Thyroid gland (tissue), 4 donors: ENCODE data around the gene SELENOF. TPM values are rescaled to one million over a fixed set of nuclear protein-coding genes. Genes with fewer than 3 reads are reported as not detected.

Experiments
- DNase-seq, 2 donors: peaks; one replicate each; pipeline ENCODE4 v3.0.0-alpha.2; 2019
- H3K27ac ChIP-seq, 3 donors: fragments of 200-600 bp; sonication (generic); 1 replicate in 2 of 3; 2 replicates in 1 of 3; pipeline ENCODE4 v1.5.1; 2016 to 2019; ENCODE audit warnings: mild to moderate bottlenecking in 1 of 3, moderate library complexity in 1 of 3
- H3K27me3 ChIP-seq: fragments of 200-600 bp; sonication (generic); one replicate; pipeline ENCODE4 v1.5.1; 2019
- H3K36me3 ChIP-seq, 2 donors: fragments of 200-600 bp; sonication (generic); one replicate each; pipeline ENCODE4 v1.5.1; 2016 to 2019
- H3K4me1 ChIP-seq, 2 donors: fragments of 200-600 bp; sonication (generic); one replicate each; pipeline ENCODE4 v1.5.1; 2017 to 2019
- H3K4me3 ChIP-seq, 3 donors: fragments of 200-600 bp; sonication (generic); replicated peaks in 1 of 3; 1 replicate in 2 of 3; 2 replicates in 1 of 3; pipeline ENCODE4 v1.5.1; 2016; ENCODE audit warnings: mild to moderate bottlenecking in 1 of 3
- H3K9me3 ChIP-seq: fragments of 200-600 bp; sonication (generic); one replicate; pipeline ENCODE4 v1.5.1; 2017
- POLR2A ChIP-seq, 2 donors: fragments of 450-650 bp; IDR thresholded peaks; one replicate each; pipeline ENCODE4 v1.6.1; 2017; ENCODE audit warnings: antibody characterized with exemption in 2 of 2, mild to moderate bottlenecking in 2 of 2, moderate library complexity in 1 of 2
- WGBS, 2 donors: methylation state at CpG; one replicate each; pipeline ENCODE4 v1.1.5; 2017; 5-methylcytosine and 5-hydroxymethylcytosine counted together
- intact Hi-C: fragments of 100-400 bp; cut with DNase I; formaldehyde crosslinking; loops from one replicate; pipeline ENCODE4 v1.15.1; 2023
- total RNA-seq, 4 donors: library from RNA; depleted of rRNA; stranded (reverse); fragments of >200 nt; gene quantifications; one replicate each; pipeline ENCODE4 v1.2.3, GENCODE V29; 2016
- TF ChIP-seq, protein P1 (sequence below), 6 experiments: fragments of 200-600 bp in 3 of 6; fragments of 450-650 bp in 3 of 6; sonication (generic) in 3 of 6; IDR thresholded peaks; one replicate each; pipeline ENCODE4 v1.5.1; 2016 to 2019; ENCODE audit warnings: antibody characterized with exemption in 6 of 6, mild to moderate bottlenecking in 2 of 6, inconsistent platforms in 1 of 6, moderate library complexity in 1 of 6

The SELENOF gene
- total RNA-seq, 4 donors from 2014 or later = 232 to 299 (median 288) TPM

DNA sequence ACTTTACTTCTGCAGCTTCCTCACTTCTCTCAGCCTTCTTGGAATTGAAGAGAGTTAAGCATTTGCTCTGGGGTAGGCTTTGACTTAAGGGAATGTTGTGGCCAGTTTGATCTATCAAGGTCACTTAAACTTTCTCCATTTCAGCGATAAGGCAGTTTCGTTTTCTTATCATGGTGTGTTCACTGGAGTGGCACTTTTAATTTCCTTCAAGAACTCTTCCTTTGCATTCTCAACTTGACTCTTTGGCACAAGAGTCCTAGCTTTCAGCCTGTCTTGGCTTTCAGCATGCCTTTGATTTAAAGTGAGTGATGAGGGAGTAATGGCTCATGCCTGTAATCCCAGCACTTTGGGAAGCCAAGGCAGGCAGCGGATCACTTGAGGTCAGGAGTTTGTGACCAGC, 39.2 kb upstream of the SELENOF start:
- TF ChIP-seq, protein P1, sequence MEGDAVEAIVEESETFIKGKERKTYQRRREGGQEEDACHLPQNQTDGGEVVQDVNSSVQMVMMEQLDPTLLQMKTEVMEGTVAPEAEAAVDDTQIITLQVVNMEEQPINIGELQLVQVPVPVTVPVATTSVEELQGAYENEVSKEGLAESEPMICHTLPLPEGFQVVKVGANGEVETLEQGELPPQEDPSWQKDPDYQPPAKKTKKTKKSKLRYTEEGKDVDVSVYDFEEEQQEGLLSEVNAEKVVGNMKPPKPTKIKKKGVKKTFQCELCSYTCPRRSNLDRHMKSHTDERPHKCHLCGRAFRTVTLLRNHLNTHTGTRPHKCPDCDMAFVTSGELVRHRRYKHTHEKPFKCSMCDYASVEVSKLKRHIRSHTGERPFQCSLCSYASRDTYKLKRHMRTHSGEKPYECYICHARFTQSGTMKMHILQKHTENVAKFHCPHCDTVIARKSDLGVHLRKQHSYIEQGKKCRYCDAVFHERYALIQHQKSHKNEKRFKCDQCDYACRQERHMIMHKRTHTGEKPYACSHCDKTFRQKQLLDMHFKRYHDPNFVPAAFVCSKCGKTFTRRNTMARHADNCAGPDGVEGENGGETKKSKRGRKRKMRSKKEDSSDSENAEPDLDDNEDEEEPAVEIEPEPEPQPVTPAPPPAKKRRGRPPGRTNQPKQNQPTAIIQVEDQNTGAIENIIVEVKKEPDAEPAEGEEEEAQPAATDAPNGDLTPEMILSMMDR (IDR thresholded peaks at IDR 0.05) = no peak
- no peak for TF ChIP-seq POLR2A (IDR thresholded peaks at IDR 0.05)
- no peaks in the 10 kb centered on the region for H3K27me3 ChIP-seq
- DNase-seq = no peak
- H3K9me3 ChIP-seq = no peaks in the 10 kb centered on the region
- WGBS, 2 donors = 44 to 46% methylated on average over 3 of the region's 3 CpGs
- H3K27ac ChIP-seq = no peak overlapping the region
- H3K4me3 ChIP-seq = no peak overlapping the region
- H3K36me3 ChIP-seq = no peaks in the 10 kb centered on the region
- intact Hi-C loops = no loop called here
- peaks cover 0 to 5% of the 10 kb centered on the region in 2 donors for H3K4me1 ChIP-seq

DNA sequence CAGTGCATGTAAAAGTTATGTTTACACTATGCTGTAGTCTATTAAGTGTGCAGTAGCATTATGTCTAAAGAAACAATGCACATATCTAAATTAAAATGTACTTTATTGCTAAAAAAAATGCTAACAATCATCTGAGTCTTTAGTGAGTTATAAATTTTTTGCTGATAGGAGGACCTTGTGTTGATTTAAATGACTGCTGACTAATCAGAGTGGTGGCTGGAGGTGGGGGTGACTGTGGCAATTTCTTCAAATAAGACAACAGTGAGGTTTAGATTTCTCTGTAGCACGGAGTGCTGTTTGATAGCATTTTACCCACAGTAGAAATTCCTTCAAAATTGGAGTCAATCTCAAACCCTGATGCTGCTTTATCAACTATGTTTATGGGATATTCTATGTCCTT, 37.5 kb upstream of the SELENOF start:
- no peak overlapping the region for H3K27ac ChIP-seq
- H3K36me3 ChIP-seq = no peaks in the 10 kb centered on the region
- no peak for TF ChIP-seq POLR2A (IDR thresholded peaks at IDR 0.05)
- TF ChIP-seq, protein P1 (IDR thresholded peaks at IDR 0.05) = no peak
- no peaks in the 10 kb centered on the region for H3K27me3 ChIP-seq
- intact Hi-C loops = no loop called here
- H3K9me3 ChIP-seq = no peaks in the 10 kb centered on the region
- WGBS, 2 donors = 81 to 85% methylated on average over 1 of the region's 1 CpG
- H3K4me3 ChIP-seq = no peak overlapping the region
- DNase-seq = no peak
- H3K4me1 ChIP-seq = peaks cover 0 to 5% of the 10 kb centered on the region in 2 donors

DNA sequence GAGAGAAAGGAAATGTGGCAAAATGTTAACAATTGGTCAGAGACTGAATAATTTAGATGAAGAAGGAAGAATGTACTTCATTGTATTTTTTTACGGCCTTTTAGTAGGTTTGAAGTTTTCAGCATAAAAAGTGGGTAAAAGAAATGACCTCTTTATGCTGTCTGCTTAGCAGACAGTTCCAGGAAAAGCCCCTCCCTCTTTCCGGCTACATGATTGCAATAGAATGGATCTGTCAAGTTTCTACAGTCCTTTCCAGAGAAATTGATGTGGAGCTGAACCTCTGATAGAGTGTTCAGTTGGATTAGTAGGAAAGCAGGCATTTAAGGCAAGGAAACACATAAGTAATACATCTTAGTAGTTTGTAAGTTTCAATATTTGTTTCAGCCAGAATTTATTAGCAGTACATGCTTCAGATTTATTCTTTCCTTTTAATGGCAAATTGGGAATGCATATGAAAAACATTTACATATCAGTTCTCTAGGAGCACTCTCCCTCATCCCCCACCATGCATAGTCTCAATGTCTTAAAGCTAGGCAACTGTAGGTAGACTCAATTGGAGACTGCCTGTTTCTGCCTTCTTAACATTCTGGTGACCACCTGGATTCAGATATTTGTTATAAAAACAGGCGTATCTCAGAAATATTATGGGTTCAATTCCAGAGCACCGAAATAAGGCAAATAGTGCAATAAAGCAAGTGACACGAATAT, 36.9 kb upstream of the SELENOF start:
- peaks cover 0 to 5% of the 10 kb centered on the region in 2 donors for H3K4me1 ChIP-seq
- no peak overlapping the region for H3K27ac ChIP-seq
- intact Hi-C loops = no loop called here
- WGBS, 2 donors = 90 to 94% methylated on average over 5 of the region's 5 CpGs
- TF ChIP-seq, protein P1 (IDR thresholded peaks at IDR 0.05) = no peak
- no peak for TF ChIP-seq POLR2A (IDR thresholded peaks at IDR 0.05)
- no peak for DNase-seq
- H3K4me3 ChIP-seq = no peak overlapping the region
- H3K9me3 ChIP-seq = no peaks in the 10 kb centered on the region
- no peaks in the 10 kb centered on the region for H3K36me3 ChIP-seq
- no peaks in the 10 kb centered on the region for H3K27me3 ChIP-seq

DNA sequence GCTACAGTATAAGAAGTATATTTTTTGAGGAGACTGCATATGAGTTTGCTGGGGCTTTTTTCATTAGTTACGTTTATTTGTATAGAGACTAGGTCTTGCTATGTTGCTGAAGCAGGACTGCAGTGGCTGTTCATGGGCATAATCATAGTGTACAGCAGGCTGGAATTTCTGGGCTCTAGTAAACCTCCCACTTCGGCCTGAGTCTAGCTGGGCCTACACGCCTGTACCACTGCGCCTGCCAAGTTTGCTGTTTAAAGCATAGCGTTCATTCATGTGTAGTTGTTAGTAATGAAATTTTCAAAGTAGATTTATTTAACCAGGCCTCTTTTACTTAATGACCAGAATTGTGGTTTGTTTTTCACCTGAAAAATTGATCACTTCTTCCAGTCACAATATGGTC, 34.3 kb upstream of the SELENOF start:
- H3K27ac ChIP-seq = no peak overlapping the region
- DNase-seq = peak; percentile 49 to 71
- no peaks in the 10 kb centered on the region for H3K36me3 ChIP-seq
- intact Hi-C loops = no loop called here
- H3K27me3 ChIP-seq = no peaks in the 10 kb centered on the region
- peaks cover 0 to 5% of the 10 kb centered on the region in 2 donors for H3K4me1 ChIP-seq
- 61 to 65% methylated on average over 5 of the region's 5 CpGs for WGBS, 2 donors
- TF ChIP-seq, protein P1 (IDR thresholded peaks at IDR 0.05) = no peak
- no peak for TF ChIP-seq POLR2A (IDR thresholded peaks at IDR 0.05)
- H3K4me3 ChIP-seq = no peak overlapping the region
- no peaks in the 10 kb centered on the region for H3K9me3 ChIP-seq

DNA sequence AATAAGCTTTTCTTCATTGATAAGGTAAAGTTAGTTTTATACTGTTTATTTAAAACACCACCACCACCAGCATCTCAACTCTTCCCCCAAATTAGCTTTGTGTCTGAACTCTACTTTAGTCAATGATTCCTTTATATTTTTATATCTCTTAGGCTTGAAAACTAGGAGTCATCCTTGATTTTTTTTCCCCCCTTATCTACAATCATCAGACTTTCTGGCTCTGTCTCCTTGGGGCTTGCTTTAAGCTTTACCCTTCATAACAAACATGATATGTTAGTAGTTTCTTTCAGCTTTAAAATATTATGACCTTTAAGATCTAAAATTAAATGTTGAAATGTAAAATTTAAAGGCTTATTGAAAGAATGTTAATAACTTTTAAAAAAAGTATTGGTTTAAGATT, 28.8 kb upstream of the SELENOF start:
- no peak overlapping the region for H3K27ac ChIP-seq
- H3K4me3 ChIP-seq = no peak overlapping the region
- intact Hi-C loops = no loop called here
- no peak for DNase-seq
- no peaks in the 10 kb centered on the region for H3K27me3 ChIP-seq
- H3K36me3 ChIP-seq = no peaks in the 10 kb centered on the region
- no peaks in the 10 kb centered on the region for H3K9me3 ChIP-seq
- H3K4me1 ChIP-seq = no peaks in the 10 kb centered on the region
- TF ChIP-seq, protein P1 (IDR thresholded peaks at IDR 0.05) = no peak
